ENCODE measurements around the gene FSCN2. TPM values are rescaled to one million over a fixed set of nuclear protein-coding genes. Genes with fewer than 3 reads are reported as not detected.

Gene FSCN2, protein sequence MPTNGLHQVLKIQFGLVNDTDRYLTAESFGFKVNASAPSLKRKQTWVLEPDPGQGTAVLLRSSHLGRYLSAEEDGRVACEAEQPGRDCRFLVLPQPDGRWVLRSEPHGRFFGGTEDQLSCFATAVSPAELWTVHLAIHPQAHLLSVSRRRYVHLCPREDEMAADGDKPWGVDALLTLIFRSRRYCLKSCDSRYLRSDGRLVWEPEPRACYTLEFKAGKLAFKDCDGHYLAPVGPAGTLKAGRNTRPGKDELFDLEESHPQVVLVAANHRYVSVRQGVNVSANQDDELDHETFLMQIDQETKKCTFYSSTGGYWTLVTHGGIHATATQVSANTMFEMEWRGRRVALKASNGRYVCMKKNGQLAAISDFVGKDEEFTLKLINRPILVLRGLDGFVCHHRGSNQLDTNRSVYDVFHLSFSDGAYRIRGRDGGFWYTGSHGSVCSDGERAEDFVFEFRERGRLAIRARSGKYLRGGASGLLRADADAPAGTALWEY
- total RNA-seq (2022), result 2.1 and 2.9 TPM in 2 replicates
- percentile 37 among the genes with signal in this experiment for Bru-seq, nascent RNA
- percentile 39 among the genes with signal in this experiment for BruChase-seq, experiment 1, labeled RNA remaining after a 2-hour chase
- percentile 34 among the genes with signal in this experiment for BruChase-seq, experiment 2, labeled RNA remaining after a 6-hour chase
- long read RNA-seq, partial matches to known transcripts, result 0 of 15 reads
- long read RNA-seq, other reads (novel, unspliced or antisense), result 15 of 15 reads

DNA sequence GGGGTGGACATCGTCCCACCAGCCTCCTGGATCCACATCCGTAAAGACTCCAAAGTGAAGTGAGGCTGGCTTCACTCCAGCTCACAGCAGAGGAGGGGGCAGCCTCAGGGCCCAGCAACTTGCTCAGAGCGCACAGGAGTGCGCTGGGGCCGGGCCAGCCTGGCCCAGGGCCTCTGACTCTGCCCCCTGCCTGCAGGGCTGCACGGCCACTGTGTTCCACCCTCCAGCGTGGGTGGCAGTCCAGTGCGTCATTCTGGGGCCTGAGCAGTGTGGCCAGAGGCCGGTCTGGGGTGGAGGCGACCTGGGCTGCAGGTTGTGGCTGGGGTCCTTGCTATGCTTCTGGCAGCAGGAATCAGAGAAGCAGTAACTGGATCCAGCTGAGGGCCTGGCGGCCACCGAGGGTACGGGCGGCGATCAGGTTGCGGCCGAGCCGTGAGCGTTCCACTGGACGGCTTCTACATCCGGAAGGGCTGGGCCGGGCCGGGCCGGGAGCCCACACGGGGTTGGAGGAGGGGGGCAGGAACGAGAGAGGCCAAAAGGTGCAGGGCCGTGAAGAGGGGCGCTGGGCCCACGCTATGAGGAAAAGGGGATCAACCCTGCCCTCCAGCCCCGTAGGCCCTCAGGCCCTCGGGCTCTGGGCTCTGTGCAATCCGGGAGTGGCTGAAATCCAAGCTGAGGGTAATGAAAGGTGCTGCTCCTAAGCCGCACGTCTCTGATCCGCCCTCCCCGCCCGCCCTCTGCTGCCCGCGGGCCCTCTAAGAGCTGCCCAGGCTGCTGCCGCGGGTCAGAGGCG lies at the start of gene FSCN2:
Gene FSCN2 (plus strand): TSS at position 787 of the 793 bp plus-strand sequence. CDS start 155 bp downstream, outside the sequence.
- Mint-ChIP-seq H3K9me3 (ENCODE audit: unreplicated experiment) (no peaks in the 10 kb centered on the region), H3K27me3 (ENCODE audit: insufficient read depth, unreplicated experiment) (no peaks in the 10 kb centered on the region), H3K36me3 (ENCODE audit: insufficient read depth, unreplicated experiment) (peaks cover 35% of the 10 kb centered on the region), H3K4me1 (ENCODE audit: low read depth, unreplicated experiment) (no peaks in the 10 kb centered on the region), H3K27ac (ENCODE audit: unreplicated experiment) (no peak within 1 kb of the TSS), H3K4me3 (ENCODE audit: unreplicated experiment) (peak within 1 kb of the TSS; percentile 44)
- DNase-seq, result no peak
- BruUV-seq (replicated peaks), result no TSS peak
- peaks cover 11% of the 10 kb centered on the region for H3K4me1 ChIP-seq
- H3K9me3 ChIP-seq, result no peaks in the 10 kb centered on the region
- ChIA-PET CTCF (interaction anchor here (0.6 kb wide), 1 partner anchor 128 kb away, joined by 3 read pairs; no protein-coding TSS in a partner anchor), POLR2A (interaction anchor here (0.6 kb wide), 2 partner anchors 25 to 40 kb away, joined by 6 to 8 read pairs; no protein-coding TSS in a partner anchor)
- H3K4me3 ChIP-seq (ENCODE audit: low read depth, low read length), result 0 out of 2 replicates have a peak within 1 kb of the TSS, but pooled peaks have one; percentile 5
- no peaks in the 10 kb centered on the region for H3K27me3 ChIP-seq (replicated peaks; ENCODE audit: control insufficient read depth, insufficient read depth, low read length)
- intact Hi-C loops (cut with micrococcal nuclease; ENCODE audit: unreplicated experiment), result no loop called here
- no peaks in the 10 kb centered on the region for H3K36me3 ChIP-seq (ENCODE audit: control insufficient read depth, insufficient read depth, low read length)
- TF ChIP-seq, protein P1, sequence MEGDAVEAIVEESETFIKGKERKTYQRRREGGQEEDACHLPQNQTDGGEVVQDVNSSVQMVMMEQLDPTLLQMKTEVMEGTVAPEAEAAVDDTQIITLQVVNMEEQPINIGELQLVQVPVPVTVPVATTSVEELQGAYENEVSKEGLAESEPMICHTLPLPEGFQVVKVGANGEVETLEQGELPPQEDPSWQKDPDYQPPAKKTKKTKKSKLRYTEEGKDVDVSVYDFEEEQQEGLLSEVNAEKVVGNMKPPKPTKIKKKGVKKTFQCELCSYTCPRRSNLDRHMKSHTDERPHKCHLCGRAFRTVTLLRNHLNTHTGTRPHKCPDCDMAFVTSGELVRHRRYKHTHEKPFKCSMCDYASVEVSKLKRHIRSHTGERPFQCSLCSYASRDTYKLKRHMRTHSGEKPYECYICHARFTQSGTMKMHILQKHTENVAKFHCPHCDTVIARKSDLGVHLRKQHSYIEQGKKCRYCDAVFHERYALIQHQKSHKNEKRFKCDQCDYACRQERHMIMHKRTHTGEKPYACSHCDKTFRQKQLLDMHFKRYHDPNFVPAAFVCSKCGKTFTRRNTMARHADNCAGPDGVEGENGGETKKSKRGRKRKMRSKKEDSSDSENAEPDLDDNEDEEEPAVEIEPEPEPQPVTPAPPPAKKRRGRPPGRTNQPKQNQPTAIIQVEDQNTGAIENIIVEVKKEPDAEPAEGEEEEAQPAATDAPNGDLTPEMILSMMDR (IDR thresholded peaks at IDR 0.05; ENCODE audit: insufficient read depth in 1 of 2, low read depth in 1 of 2, low read length in 1 of 2, severe bottlenecking in 1 of 2, unreplicated experiment in 1 of 2), result no peak

DNA sequence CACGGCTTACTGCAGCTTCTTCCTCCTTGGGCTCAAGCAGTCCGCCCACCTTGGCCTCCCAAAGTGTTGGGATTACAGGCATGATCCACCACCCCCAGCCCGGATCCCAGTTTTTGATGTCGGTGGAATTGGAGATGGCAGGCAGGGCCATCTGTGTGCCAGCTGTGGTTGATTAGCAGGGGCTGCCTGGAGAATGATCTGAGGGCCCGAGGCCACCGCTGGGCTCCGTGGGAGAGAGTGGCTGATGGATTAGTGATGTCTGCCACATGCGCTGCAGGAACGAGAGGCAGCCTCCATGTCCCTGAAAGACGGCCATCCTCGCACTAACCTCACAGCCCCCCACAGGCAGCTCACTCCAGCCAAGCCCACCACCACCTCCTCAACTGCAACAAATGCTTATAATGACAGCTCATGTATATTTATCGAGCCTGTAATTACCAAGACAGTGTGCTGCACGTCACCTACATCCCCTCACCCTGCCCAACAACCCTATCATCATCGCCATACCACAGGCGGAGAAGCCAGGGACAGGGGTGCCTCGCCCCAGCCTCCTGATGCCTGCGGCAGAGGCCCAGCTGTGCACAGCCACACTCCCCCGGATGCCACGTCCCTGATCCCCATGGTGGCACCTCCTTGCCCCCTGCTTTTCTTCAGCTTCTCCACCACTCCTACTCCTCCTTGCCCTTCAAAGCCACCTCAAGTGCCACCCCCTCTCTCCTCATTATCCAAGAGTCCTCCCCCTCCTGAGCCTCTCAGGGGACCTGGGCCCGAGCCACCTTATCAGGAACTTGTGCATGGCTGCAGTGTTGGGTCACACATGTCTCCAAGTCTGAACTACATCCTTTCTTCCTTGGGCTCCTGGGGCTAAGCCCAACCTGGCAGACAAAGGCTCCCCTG lies 48.8 kb upstream of the FSCN2 start:
- H3K4me3 Mint-ChIP-seq (ENCODE audit: unreplicated experiment), result no peak overlapping the region
- H3K27me3 Mint-ChIP-seq (ENCODE audit: insufficient read depth, unreplicated experiment), result no peaks in the 10 kb centered on the region
- no peaks in the 10 kb centered on the region for H3K9me3 Mint-ChIP-seq (ENCODE audit: unreplicated experiment)
- intact Hi-C loops (cut with micrococcal nuclease; ENCODE audit: unreplicated experiment), result loop anchor here (2.0 kb wide), 1 partner anchor 39 kb away; no protein-coding TSS in a partner anchor
- H3K4me1 Mint-ChIP-seq (ENCODE audit: low read depth, unreplicated experiment), result no peaks in the 10 kb centered on the region
- TF ChIP-seq, protein P1 (IDR thresholded peaks at IDR 0.05; ENCODE audit: insufficient read depth in 1 of 2, low read depth in 1 of 2, low read length in 1 of 2, severe bottlenecking in 1 of 2, unreplicated experiment in 1 of 2), result no peak
- H3K4me1 ChIP-seq, result peaks cover 10% of the 10 kb centered on the region
- no peak for DNase-seq
- no peak overlapping the region for H3K4me3 ChIP-seq (ENCODE audit: low read depth, low read length)
- ChIA-PET POLR2A (no interaction called here), CTCF (no interaction called here)
- no peaks in the 10 kb centered on the region for H3K9me3 ChIP-seq
- no peak overlapping the region for H3K27ac Mint-ChIP-seq (ENCODE audit: unreplicated experiment)
- H3K36me3 ChIP-seq (ENCODE audit: control insufficient read depth, insufficient read depth, low read length), result no peaks in the 10 kb centered on the region
- H3K27me3 ChIP-seq (replicated peaks; ENCODE audit: control insufficient read depth, insufficient read depth, low read length), result no peaks in the 10 kb centered on the region
- BruUV-seq (replicated peaks), result no TSS peak
- H3K36me3 Mint-ChIP-seq (ENCODE audit: insufficient read depth, unreplicated experiment), result peaks cover 5% of the 10 kb centered on the region
